ENCODE results near the gene CDADC1. TPM values are rescaled to one million over a fixed set of nuclear protein-coding genes. Genes with fewer than 3 reads are reported as not detected.

Gene CDADC1
- total RNA-seq, 1 donor from 2014 or later, result 7.2 TPM

GRCh38 chr13:49303533-49304252 lies 56.0 kb downstream of the CDADC1 start:
- peaks cover 13% of the 10 kb centered on the region for H3K36me3 Mint-ChIP-seq (ENCODE audit: low read depth, unreplicated experiment)
- H3K36me3 ChIP-seq (ENCODE audit: insufficient read depth, low read length), result no peaks in the 10 kb centered on the region
- TF ChIP-seq EZH2 (IDR thresholded peaks at IDR 0.05; ENCODE audit: insufficient read depth, low read length), result no peak
- TF ChIP-seq CTCF (IDR thresholded peaks at IDR 0.05; ENCODE audit: insufficient read depth, low read depth, low read length), result no peak
- no peak overlapping the region for H3K4me2 ChIP-seq (ENCODE audit: low read length)
- H3K9me3 Mint-ChIP-seq (ENCODE audit: unreplicated experiment), result no peaks in the 10 kb centered on the region
- H3K4me1 ChIP-seq (ENCODE audit: insufficient read depth, low read length), result peaks cover 16% of the 10 kb centered on the region
- H3K9me3 ChIP-seq (ENCODE audit: insufficient read depth, low read depth, low read length), result no peaks in the 10 kb centered on the region
- H3K27me3 ChIP-seq (ENCODE audit: insufficient read depth, low read length), result no peaks in the 10 kb centered on the region
- H3K4me3 Mint-ChIP-seq (ENCODE audit: unreplicated experiment), result no peak overlapping the region
- no peak for DNase-seq (ENCODE audit: low read depth)
- H2AFZ ChIP-seq (ENCODE audit: low read depth, low read length), result no peak overlapping the region
- H3K27ac Mint-ChIP-seq (ENCODE audit: unreplicated experiment), result peak overlapping the region; percentile 28
- no peaks in the 10 kb centered on the region for H3K79me2 ChIP-seq (ENCODE audit: insufficient read depth, low read length)
- no peaks in the 10 kb centered on the region for H3K27me3 Mint-ChIP-seq (ENCODE audit: low read depth, unreplicated experiment)
- H3K4me3 ChIP-seq (ENCODE audit: insufficient read depth, low read depth, low read length), result no peak overlapping the region
- H3K9ac ChIP-seq (ENCODE audit: low read length), result no peak overlapping the region
- no peaks in the 10 kb centered on the region for H4K20me1 ChIP-seq (ENCODE audit: insufficient read depth, low read length)
- H3K27ac ChIP-seq (ENCODE audit: low read depth, low read length), result no peak overlapping the region
- no peak for FAIRE-seq
- peaks cover 15% of the 10 kb centered on the region for H3K4me1 Mint-ChIP-seq (ENCODE audit: low read depth, unreplicated experiment)

- no peaks in the 10 kb centered on the region for H3K9me3 Mint-ChIP-seq (ENCODE audit: unreplicated experiment)
- H3K9me3 ChIP-seq (ENCODE audit: insufficient read depth, low read depth, low read length), result no peaks in the 10 kb centered on the region
- H3K4me1 ChIP-seq (ENCODE audit: insufficient read depth, low read length), result peaks cover 22% of the 10 kb centered on the region
- no peaks in the 10 kb centered on the region for H3K79me2 ChIP-seq (ENCODE audit: insufficient read depth, low read length)
- FAIRE-seq, result no peak
- no peak overlapping the region for H3K4me3 ChIP-seq (ENCODE audit: insufficient read depth, low read depth, low read length)
- H3K27me3 Mint-ChIP-seq (ENCODE audit: low read depth, unreplicated experiment), result no peaks in the 10 kb centered on the region
- H3K9ac ChIP-seq (ENCODE audit: low read length), result no peak overlapping the region
- H3K27ac ChIP-seq (ENCODE audit: low read depth, low read length), result no peak overlapping the region
- peaks cover 13% of the 10 kb centered on the region for H3K36me3 Mint-ChIP-seq (ENCODE audit: low read depth, unreplicated experiment)
- no peaks in the 10 kb centered on the region for H3K36me3 ChIP-seq (ENCODE audit: insufficient read depth, low read length)
- DNase-seq (ENCODE audit: low read depth), result no peak
- H3K27me3 ChIP-seq (ENCODE audit: insufficient read depth, low read length), result no peaks in the 10 kb centered on the region
- TF ChIP-seq EZH2 (IDR thresholded peaks at IDR 0.05; ENCODE audit: insufficient read depth, low read length) (no peak), CTCF (IDR thresholded peaks at IDR 0.05; ENCODE audit: insufficient read depth, low read depth, low read length) (no peak)
- no peaks in the 10 kb centered on the region for H4K20me1 ChIP-seq (ENCODE audit: insufficient read depth, low read length)
- H3K4me3 Mint-ChIP-seq (ENCODE audit: unreplicated experiment), result no peak overlapping the region
- no peak overlapping the region for H3K27ac Mint-ChIP-seq (ENCODE audit: unreplicated experiment)
- H2AFZ ChIP-seq (ENCODE audit: low read depth, low read length), result no peak overlapping the region
- H3K4me2 ChIP-seq (ENCODE audit: low read length), result no peak overlapping the region
- peaks cover 10% of the 10 kb centered on the region for H3K4me1 Mint-ChIP-seq (ENCODE audit: low read depth, unreplicated experiment)
These were observed 56.6 kb downstream of the CDADC1 start for GRCh38 chr13:49304356-49304755.
